Neural crest cell (in vitro differentiated cells): ENCODE results near the gene CCDC174. TPM values are rescaled to one million over a fixed set of nuclear protein-coding genes. Genes with fewer than 3 reads are reported as not detected.

Experiments
- DNase-seq: peaks from one replicate; pipeline ENCODE4 v3.0.0; 2021; ENCODE audit warnings: low read depth, mixed read lengths, low spot score
- H3K27ac Mint-ChIP-seq: one replicate; pipeline ENCODE4 v1.8.0; 2021; ENCODE audit warnings: mild to moderate bottlenecking, mixed read lengths; ENCODE audit not compliant: unreplicated experiment
- H3K27me3 Mint-ChIP-seq: 2 replicates; pipeline ENCODE4 v1.8.0; 2021; ENCODE audit warnings: low read depth, mild to moderate bottlenecking, mixed read lengths
- H3K36me3 Mint-ChIP-seq: 2 replicates; pipeline ENCODE4 v1.8.0; 2021; ENCODE audit warnings: low read depth, mild to moderate bottlenecking, mixed read lengths
- H3K4me1 Mint-ChIP-seq: 2 replicates; pipeline ENCODE4 v1.8.0; 2021; ENCODE audit warnings: mixed read lengths
- H3K4me3 Mint-ChIP-seq: one replicate; pipeline ENCODE4 v1.8.0; 2021; ENCODE audit warnings: mild to moderate bottlenecking, mixed read lengths
- H3K9me3 Mint-ChIP-seq: 2 replicates; pipeline ENCODE4 v1.8.0; 2021; ENCODE audit warnings: mixed read lengths
- long read RNA-seq: library from polyadenylated mRNA; unstranded; transcript quantifications from one replicate; pipeline ENCODE4 v2.0.0, GENCODE V29; 2020
- total RNA-seq: library from RNA; stranded (reverse); gene quantifications from 2 replicates; pipeline ENCODE4 v1.2.1, GENCODE V29; 2021
- TF ChIP-seq, protein P1 (sequence below): fragments of 200-600 bp; sonication (generic); conservative IDR thresholded peaks from 2 replicates; pipeline ENCODE4 v1.5.0; 2021; ENCODE audit warnings: antibody characterized with exemption, mild to moderate bottlenecking

CCDC174 gene
- total RNA-seq = 18.5 and 21.1 TPM in 2 replicates
- long read RNA-seq, partial matches to known transcripts = 6 of 12 reads
- long read RNA-seq, other reads (novel, unspliced or antisense) = 2 of 12 reads

DNA sequence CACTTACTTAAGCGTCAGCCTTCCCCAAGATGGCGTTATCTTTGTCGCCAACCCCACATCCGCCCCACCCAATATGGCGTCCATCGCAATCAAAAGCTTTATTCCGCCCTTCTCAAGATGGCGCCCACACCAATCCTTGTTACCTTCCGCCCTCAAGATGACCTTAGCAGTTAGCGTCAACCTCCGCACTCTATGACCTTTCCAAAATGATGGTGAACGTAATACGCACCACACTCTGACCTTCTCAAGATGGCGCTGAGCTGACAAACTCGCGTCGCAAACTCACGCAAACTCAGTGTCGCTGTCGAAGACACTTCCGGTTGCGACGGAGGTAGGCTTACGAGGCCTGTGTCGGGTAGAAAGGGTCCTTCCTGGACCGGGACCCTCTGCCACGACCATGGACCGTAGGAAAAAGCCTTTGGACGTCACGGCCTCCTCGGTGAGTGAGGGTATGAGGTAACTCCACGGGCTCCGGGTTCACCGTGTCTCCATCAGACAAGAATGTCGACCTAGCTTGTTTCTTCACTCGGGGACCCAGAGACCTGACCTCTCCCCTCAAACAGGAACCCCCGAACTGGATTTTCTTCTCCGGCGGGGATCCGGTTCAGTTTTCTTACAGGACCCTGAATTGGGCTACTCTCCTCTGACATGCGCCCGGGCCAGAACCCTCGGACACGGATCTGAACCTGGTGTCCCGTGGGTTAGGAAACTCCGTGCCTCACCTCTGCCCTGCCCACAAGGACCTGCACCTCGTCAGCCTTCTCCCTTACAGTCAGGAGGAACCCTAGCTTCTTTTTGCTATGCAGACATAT lies at the start of gene CCDC174:
Gene CCDC174 (plus strand): TSS at position 323 of the 812 bp plus-strand sequence. CDS start 75 bp downstream, at position 398.
- peaks cover 4% of the 10 kb centered on the region for H3K9me3 Mint-ChIP-seq
- peaks cover 19% of the 10 kb centered on the region for H3K27me3 Mint-ChIP-seq
- no peaks in the 10 kb centered on the region for H3K36me3 Mint-ChIP-seq
- peak within 1 kb of the TSS; percentile 88 for H3K4me3 Mint-ChIP-seq
- H3K27ac Mint-ChIP-seq = peak within 1 kb of the TSS; percentile 99
- TF ChIP-seq, protein P1, sequence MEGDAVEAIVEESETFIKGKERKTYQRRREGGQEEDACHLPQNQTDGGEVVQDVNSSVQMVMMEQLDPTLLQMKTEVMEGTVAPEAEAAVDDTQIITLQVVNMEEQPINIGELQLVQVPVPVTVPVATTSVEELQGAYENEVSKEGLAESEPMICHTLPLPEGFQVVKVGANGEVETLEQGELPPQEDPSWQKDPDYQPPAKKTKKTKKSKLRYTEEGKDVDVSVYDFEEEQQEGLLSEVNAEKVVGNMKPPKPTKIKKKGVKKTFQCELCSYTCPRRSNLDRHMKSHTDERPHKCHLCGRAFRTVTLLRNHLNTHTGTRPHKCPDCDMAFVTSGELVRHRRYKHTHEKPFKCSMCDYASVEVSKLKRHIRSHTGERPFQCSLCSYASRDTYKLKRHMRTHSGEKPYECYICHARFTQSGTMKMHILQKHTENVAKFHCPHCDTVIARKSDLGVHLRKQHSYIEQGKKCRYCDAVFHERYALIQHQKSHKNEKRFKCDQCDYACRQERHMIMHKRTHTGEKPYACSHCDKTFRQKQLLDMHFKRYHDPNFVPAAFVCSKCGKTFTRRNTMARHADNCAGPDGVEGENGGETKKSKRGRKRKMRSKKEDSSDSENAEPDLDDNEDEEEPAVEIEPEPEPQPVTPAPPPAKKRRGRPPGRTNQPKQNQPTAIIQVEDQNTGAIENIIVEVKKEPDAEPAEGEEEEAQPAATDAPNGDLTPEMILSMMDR = no peak
- DNase-seq = peak; percentile 82
- H3K4me1 Mint-ChIP-seq = peaks cover 28% of the 10 kb centered on the region

GRCh38 chr3:14602006-14602803 lies 49.4 kb upstream of the CCDC174 start:
- no peaks in the 10 kb centered on the region for H3K9me3 Mint-ChIP-seq
- H3K36me3 Mint-ChIP-seq = no peaks in the 10 kb centered on the region
- H3K27me3 Mint-ChIP-seq = peaks cover 69% of the 10 kb centered on the region
- TF ChIP-seq, protein P1 = peak; percentile 59
- peaks cover 38% of the 10 kb centered on the region for H3K4me1 Mint-ChIP-seq
- DNase-seq = no peak
- H3K27ac Mint-ChIP-seq = no peak overlapping the region
- H3K4me3 Mint-ChIP-seq = peak overlapping the region; percentile 74

DNA sequence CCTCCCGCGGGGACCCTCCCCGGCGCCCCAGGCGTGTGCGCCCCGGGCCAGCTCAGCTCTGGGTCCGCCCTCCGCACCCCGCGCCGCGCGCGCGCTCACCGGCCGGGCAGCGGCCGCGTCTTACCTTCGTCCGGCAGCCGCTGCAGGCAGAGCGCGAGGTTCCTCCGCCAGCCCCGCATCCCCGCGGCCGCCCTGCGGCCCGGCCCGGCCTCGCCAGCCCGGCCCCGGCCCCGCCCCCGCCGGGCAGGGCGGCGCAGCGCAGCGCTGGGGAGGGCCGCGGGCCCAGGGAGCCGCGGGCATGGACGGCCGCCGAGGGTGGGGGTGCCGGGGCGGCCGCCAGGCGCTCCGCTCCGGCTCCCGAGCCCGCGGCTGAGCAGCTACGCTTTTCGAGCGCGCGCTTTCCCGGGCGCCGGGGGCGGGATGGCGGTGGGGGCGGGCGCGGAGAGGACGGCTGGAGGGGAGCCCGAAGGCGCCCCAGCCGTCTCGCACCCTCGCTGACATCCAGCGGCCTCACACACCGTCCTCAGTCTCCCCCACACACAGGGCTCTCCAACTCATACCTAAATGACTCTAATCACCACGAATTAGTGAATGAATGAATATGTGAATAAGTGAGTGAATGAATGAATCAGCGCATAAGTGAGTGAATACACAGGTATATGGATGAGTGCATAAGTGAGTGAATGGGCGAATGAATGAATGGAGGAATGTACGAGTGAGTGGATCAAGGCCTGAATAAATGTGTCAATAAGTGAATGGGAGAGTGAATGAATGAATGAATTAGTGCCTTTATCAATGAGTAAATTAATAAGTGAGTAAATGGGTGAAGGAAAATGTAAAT lies 48.5 kb upstream of the CCDC174 start:
- Mint-ChIP-seq H3K36me3 (no peaks in the 10 kb centered on the region), H3K4me1 (peaks cover 37% of the 10 kb centered on the region), H3K9me3 (no peaks in the 10 kb centered on the region), H3K27ac (no peak overlapping the region), H3K27me3 (peaks cover 67% of the 10 kb centered on the region), H3K4me3 (peak overlapping the region; percentile 41)
- TF ChIP-seq, protein P1 = no peak
- no peak for DNase-seq

GRCh38 chr3:14605067-14605466 lies 46.5 kb upstream of the CCDC174 start:
- no peaks in the 10 kb centered on the region for H3K9me3 Mint-ChIP-seq
- no peaks in the 10 kb centered on the region for H3K36me3 Mint-ChIP-seq
- TF ChIP-seq, protein P1 = no peak
- peak overlapping the region; percentile 53 for H3K4me3 Mint-ChIP-seq
- H3K4me1 Mint-ChIP-seq = peaks cover 21% of the 10 kb centered on the region
- H3K27me3 Mint-ChIP-seq = peaks cover 50% of the 10 kb centered on the region
- DNase-seq = no peak
- no peak overlapping the region for H3K27ac Mint-ChIP-seq

DNA sequence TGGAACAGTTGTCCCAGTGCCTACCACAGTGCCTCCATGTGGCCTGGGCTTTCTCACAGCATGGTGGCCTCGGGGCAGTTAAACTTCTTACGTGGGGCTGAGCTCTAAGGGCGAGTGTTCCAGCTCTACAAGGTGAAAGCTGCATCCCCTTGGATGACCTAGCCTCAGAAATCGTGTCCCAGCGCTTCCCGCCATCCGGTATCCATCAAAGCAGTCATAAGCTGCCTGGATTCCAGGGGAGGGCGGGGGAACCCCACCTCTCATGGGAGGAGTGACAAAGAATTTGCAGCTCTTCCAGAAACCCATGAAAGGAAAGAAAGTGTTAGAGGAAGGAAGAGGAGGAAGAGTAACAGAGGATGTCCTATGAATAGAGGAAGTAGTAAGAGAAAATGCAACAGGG lies 45.8 kb upstream of the CCDC174 start:
- peaks cover 46% of the 10 kb centered on the region for H3K27me3 Mint-ChIP-seq
- no peak for DNase-seq
- peaks cover 17% of the 10 kb centered on the region for H3K4me1 Mint-ChIP-seq
- TF ChIP-seq, protein P1 = no peak
- no peaks in the 10 kb centered on the region for H3K36me3 Mint-ChIP-seq
- no peaks in the 10 kb centered on the region for H3K9me3 Mint-ChIP-seq
- H3K27ac Mint-ChIP-seq = no peak overlapping the region
- H3K4me3 Mint-ChIP-seq = no peak overlapping the region
